OCI-LY7 (cell line): ENCODE data around the gene ZMYND15.

Source experiments
- CTCF ChIP-seq: fragments of 200-600 bp; sonication (generic); conservative IDR thresholded peaks from 2 replicates; pipeline ENCODE4 v1.5.1; 2014; ENCODE audit warnings: mild to moderate bottlenecking, antibody characterized with exemption, low read length, moderate library complexity, mixed read lengths
- EZH2phosphoT487 ChIP-seq: fragments of 200-600 bp; sonication (generic); IDR thresholded peaks from 2 replicates; pipeline ENCODE4 v1.6.1; 2018; ENCODE audit warnings: low read depth, borderline replicate concordance, mild to moderate bottlenecking, mixed run types, antibody characterized with exemption, low read length, moderate library complexity, mixed read lengths

- TF ChIP-seq CTCF (no peak), EZH2phosphoT487 (no peak)
These were observed 21.4 kb upstream of the ZMYND15 start for GRCh38 chr17:4718276-4718675.
